ENCODE results near the gene FBXO34. TPM values are rescaled to one million over a fixed set of nuclear protein-coding genes. Genes with fewer than 3 reads are reported as not detected.

FBXO34 gene, protein sequence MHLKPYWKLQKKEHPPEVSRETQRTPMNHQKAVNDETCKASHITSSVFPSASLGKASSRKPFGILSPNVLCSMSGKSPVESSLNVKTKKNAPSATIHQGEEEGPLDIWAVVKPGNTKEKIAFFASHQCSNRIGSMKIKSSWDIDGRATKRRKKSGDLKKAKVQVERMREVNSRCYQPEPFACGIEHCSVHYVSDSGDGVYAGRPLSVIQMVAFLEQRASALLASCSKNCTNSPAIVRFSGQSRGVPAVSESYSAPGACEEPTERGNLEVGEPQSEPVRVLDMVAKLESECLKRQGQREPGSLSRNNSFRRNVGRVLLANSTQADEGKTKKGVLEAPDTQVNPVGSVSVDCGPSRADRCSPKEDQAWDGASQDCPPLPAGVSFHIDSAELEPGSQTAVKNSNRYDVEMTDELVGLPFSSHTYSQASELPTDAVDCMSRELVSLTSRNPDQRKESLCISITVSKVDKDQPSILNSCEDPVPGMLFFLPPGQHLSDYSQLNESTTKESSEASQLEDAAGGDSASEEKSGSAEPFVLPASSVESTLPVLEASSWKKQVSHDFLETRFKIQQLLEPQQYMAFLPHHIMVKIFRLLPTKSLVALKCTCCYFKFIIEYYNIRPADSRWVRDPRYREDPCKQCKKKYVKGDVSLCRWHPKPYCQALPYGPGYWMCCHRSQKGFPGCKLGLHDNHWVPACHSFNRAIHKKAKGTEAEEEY
- 17.1 and 17.2 TPM in 2 replicates for total RNA-seq
- long read RNA-seq, transcript FBXO34-201 (2 exons, 3,464 nt) = major isoform, 26 of 34 reads
- long read RNA-seq, partial matches to known transcripts = 0 of 34 reads
- long read RNA-seq, other reads (novel, unspliced or antisense) = 8 of 34 reads

DNA sequence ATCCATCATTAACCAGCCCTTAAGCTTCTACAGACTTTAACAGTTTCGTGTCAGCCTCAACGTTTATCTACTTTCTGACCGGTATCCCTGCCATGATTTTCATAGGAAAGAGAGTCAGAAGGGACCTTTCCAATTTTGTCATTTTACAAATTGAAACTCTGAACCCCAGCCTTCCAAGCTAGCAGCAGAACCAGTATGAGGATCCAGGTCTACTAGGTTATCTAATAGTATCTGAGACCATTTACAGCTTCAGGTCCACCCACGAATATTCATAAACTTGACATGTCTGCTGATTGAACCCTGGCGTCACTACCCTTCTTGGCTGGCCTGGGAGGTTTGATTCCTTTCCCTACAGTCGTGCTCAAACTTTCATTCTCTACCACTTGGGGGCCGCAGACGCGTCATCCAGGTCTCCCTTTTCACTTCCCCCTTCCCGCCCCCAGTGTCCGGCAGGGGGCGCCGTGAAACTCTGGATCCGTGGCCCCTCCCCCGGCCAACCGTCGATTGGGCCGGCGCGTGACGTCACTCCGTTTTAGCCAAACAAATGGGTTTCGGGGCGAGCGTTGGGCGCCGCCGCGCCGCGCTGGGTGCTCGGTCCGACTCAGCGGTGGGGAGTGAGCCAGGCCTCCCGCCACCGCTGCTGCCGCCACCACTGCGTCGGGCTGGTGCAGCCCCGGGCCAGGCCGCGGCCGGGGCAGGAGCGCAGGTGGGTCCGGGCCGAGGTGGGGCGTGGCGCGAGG is at the start of gene FBXO34:
Gene FBXO34 (plus strand): TSS at position 590 of the 740 bp plus-strand sequence. CDS start 78,970 bp downstream, outside the sequence.
- no peaks in the 10 kb centered on the region for H3K9me3 Mint-ChIP-seq
- peaks cover 2% of the 10 kb centered on the region for H3K27me3 Mint-ChIP-seq (ENCODE audit: low read depth)
- no peaks in the 10 kb centered on the region for H3K36me3 Mint-ChIP-seq (ENCODE audit: low read depth)
- TF ChIP-seq, protein P1, sequence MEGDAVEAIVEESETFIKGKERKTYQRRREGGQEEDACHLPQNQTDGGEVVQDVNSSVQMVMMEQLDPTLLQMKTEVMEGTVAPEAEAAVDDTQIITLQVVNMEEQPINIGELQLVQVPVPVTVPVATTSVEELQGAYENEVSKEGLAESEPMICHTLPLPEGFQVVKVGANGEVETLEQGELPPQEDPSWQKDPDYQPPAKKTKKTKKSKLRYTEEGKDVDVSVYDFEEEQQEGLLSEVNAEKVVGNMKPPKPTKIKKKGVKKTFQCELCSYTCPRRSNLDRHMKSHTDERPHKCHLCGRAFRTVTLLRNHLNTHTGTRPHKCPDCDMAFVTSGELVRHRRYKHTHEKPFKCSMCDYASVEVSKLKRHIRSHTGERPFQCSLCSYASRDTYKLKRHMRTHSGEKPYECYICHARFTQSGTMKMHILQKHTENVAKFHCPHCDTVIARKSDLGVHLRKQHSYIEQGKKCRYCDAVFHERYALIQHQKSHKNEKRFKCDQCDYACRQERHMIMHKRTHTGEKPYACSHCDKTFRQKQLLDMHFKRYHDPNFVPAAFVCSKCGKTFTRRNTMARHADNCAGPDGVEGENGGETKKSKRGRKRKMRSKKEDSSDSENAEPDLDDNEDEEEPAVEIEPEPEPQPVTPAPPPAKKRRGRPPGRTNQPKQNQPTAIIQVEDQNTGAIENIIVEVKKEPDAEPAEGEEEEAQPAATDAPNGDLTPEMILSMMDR (conservative IDR thresholded peaks at IDR 0.05) = peak; percentile 100
- H3K4me1 Mint-ChIP-seq = peaks cover 33% of the 10 kb centered on the region
- peak within 1 kb of the TSS; percentile 96 for H3K27ac Mint-ChIP-seq (ENCODE audit: unreplicated experiment)
- DNase-seq (ENCODE audit: low read depth, low spot score) = peak; percentile 100
- H3K4me3 Mint-ChIP-seq = peak within 1 kb of the TSS; percentile 93

DNA sequence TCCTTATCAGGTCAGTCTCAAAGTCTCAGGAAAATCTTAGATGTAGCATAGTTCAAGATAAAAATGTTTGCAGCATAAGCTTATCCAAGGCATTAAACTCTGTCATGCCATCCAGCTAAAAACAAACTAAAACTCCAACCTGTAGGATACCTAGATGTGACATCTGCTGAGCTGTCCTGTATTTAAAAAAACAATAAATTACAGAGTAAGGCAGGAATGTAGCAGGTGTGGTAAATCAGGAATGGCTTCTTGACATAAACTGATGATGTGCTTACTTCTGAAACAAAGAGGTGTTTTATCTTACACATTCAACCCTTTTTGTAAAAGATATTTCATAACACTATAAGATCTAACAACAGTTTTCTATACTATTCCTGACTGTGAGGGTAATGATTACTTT is 49.3 kb upstream of the FBXO34 start:
- H3K27me3 Mint-ChIP-seq (ENCODE audit: low read depth) = no peaks in the 10 kb centered on the region
- H3K4me1 Mint-ChIP-seq = peaks cover 10% of the 10 kb centered on the region
- H3K9me3 Mint-ChIP-seq = peaks cover 10% of the 10 kb centered on the region
- no peak overlapping the region for H3K4me3 Mint-ChIP-seq
- H3K27ac Mint-ChIP-seq (ENCODE audit: unreplicated experiment) = no peak overlapping the region
- H3K36me3 Mint-ChIP-seq (ENCODE audit: low read depth) = peaks cover 3% of the 10 kb centered on the region
- DNase-seq (ENCODE audit: low read depth, low spot score) = no peak
- TF ChIP-seq, protein P1 (conservative IDR thresholded peaks at IDR 0.05) = no peak

DNA sequence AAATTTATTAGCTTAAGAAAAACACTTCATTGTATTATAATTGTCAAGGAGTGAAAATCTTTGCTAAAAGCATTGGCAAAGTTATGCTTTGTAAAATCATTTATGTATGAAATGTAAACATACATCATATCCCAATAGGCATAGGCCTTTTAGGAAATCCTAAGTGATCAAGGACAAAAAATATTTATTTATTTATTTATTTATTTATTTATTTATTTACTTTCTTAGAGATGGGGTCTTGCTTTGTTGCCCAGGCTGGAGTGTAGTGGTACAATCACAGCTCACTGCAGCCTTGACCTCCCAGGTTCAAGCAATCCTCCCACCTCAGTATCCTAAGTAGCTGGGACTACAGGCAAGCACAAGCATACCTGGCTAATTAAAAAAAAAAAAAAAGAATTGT is 47.9 kb upstream of the FBXO34 start:
- DNase-seq (ENCODE audit: low read depth, low spot score) = no peak
- Mint-ChIP-seq H3K9me3 (peaks cover 12% of the 10 kb centered on the region), H3K27ac (ENCODE audit: unreplicated experiment) (no peak overlapping the region), H3K4me1 (peaks cover 10% of the 10 kb centered on the region), H3K36me3 (ENCODE audit: low read depth) (peaks cover 3% of the 10 kb centered on the region), H3K4me3 (no peak overlapping the region), H3K27me3 (ENCODE audit: low read depth) (no peaks in the 10 kb centered on the region)
- TF ChIP-seq, protein P1 (conservative IDR thresholded peaks at IDR 0.05) = no peak

DNA sequence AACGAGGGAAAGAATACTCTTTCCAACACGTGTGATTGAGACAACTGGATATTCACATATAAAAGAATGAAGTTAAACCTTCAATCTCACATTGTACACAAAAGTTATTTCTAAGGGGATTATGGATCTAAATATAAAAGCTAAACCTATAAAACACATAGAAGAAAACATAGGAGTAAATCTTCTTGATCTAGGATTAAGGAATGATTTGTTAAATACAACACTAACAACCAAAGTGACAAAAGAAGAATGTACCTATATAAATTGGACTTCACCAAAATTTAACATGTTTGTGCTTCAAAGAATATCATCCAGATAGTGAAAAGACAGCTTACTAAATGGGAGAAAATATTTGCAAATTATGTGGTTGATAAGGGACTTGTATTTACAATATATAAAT is 43.0 kb upstream of the FBXO34 start:
- Mint-ChIP-seq H3K36me3 (ENCODE audit: low read depth) (peaks cover 3% of the 10 kb centered on the region), H3K27ac (ENCODE audit: unreplicated experiment) (no peak overlapping the region), H3K4me1 (no peaks in the 10 kb centered on the region), H3K9me3 (peaks cover 8% of the 10 kb centered on the region), H3K27me3 (ENCODE audit: low read depth) (peaks cover 24% of the 10 kb centered on the region), H3K4me3 (no peak overlapping the region)
- TF ChIP-seq, protein P1 (conservative IDR thresholded peaks at IDR 0.05) = no peak
- no peak for DNase-seq (ENCODE audit: low read depth, low spot score)

DNA sequence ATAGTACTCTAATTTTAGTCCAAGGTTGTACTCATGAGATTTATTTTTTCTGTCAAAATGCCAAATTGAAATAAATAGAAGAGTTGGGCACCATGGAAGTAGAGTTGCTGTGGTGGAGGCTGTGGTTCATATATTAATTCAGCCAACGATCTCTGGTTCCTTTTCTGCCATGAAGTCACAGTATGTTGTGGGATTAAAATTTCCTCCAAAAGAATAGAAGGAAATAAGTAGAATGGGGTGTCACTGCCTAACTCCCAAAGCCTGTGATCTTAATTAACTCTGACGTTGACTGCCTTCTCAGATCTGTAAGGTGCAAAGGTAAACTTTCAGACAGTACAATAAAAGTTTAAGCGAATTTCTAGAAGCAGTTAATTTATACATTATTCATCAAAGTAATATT is 37.6 kb upstream of the FBXO34 start:
- DNase-seq (ENCODE audit: low read depth, low spot score) = no peak
- TF ChIP-seq, protein P1 (conservative IDR thresholded peaks at IDR 0.05) = no peak
- Mint-ChIP-seq H3K4me1 (no peaks in the 10 kb centered on the region), H3K36me3 (ENCODE audit: low read depth) (no peaks in the 10 kb centered on the region), H3K27ac (ENCODE audit: unreplicated experiment) (no peak overlapping the region), H3K4me3 (no peak overlapping the region), H3K27me3 (ENCODE audit: low read depth) (peaks cover 51% of the 10 kb centered on the region), H3K9me3 (peaks cover 3% of the 10 kb centered on the region)

All from neural crest cell (in vitro differentiated cells).